Activated CD4-positive, alpha-beta T cell treated with anti-CD3 and anti-CD28 coated beads, Interleukin-2, amount 50 U/mL, for 16 hours (primary cell): ENCODE data around the gene GALNT10.
"Not testable (repeated sequence)": the region's sequence is repeated elsewhere in the genome, so short reads cannot be mapped to it uniquely, and the experiment has no call there.

ENCODE experiments used
- DNase-seq: peaks from one replicate; pipeline ENCODE4 v3.0.0-alpha.2; 2020

GALNT10 gene

DNA sequence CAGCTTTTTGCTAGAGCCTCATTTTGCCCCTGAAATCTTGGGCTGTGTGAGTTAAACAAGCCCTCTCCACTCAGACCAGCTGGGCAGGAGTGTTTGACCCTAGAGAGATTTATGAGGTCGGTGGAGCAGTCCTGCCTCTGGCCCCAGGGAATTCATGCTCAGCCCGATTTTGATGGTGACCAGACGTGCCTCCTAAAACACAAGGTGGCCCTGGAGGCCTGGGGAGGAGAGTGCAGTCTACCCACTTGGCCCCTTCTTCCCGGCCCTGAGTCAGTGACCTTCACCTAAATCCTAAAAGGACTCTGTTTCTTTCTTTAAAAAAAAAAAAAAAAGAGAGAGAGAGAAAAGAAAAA, 168.7 kb downstream of the GALNT10 start:
- no peak for DNase-seq

DNA sequence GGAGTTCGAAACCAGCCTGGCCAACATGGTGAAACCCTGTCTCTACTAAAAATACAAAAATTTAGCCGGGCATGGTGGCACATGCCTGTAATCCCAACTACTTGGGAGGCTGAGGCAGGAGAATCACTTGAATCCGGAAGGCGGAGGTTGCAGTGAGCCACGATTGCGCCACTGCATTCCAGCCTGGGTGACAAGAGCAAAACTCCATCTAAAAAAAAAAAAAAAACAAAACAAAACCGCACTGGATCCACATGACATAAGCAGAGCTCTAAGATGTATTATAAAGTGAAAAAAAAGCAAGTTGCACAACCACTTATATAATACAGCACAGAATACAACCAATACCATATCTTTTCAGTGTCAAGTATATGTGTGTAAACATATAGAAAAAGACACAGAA, 169.7 kb downstream of the GALNT10 start:
- DNase-seq: not testable (repeated sequence)

DNA sequence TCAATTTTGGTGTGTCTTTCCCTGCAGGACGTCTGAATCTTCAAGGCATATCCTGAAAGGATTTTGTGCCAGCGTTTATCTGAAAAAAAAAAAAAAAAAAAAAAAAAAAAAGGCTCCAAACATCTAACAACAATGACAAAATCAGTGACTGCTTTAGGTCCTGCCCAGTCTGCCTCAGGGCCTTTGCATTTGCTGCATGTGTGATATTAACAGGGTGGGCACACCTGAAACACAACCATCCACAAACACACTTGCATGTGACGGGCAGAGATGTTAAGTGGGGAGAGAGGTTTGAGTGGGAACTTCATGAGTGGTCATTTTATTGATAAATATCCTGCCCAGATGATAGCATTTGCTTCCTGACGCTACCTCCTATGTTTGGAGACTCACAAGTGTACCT, 172.9 kb downstream of the GALNT10 start:
- no peak for DNase-seq

DNA sequence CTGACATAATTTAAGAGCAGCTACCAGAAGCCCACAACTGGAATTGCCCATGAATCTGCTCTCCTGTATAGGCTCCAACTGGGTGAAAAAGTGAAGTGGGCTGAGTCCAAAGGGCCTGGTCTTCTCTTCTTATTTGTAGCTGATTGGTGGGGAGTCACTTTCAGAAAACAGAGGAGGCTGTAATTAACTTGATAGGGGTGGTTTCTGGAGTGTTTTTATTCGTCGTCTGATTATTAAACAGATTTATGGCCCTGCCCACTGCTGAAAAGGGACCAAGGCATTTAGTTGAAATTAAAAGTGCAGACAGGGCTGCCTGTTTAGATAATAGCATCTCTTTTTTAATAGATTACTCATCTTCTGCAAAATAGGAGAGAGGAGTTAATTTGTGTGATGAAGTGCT, 174.2 kb downstream of the GALNT10 start:
- DNase-seq: no peak

DNA sequence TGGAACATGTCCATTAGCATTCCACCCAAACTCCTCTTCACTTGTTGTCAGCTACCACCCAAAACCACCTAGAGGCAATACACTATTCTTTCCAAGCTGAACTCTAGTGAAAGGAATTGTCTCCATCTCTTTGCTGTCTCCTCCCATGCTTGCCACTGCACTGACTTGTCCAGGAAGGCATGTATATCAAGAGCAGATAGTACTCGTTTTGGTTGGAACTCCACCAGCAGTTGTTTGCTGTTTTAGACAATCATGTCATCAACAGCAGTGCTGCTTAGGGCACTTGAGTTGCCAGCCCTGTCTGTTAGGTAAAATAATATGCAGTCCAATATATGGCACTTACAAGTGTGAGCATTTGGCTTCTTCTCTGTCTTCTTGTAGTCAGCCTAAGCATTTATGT, 175.3 kb downstream of the GALNT10 start:
- DNase-seq: no peak

DNA sequence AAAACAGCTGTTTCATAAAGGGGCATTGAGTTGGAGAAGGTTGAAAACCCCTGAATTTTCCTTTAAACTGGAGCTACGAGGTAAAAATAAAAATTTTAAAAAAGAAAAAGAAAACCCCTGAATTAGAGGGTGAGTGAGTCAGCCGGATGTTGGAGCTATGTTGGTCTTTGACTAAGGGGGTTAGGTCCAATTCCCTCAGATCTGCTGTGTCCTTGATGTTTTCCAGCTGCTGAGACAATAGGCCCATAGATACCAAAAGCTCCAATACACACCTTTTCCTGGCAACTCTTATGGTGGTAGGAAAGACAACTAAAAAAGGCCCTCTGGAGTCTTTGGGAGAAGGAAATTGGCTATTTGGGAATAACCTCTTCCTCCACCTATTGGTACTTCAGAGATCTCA, 175.8 kb downstream of the GALNT10 start:
- no peak for DNase-seq

DNA sequence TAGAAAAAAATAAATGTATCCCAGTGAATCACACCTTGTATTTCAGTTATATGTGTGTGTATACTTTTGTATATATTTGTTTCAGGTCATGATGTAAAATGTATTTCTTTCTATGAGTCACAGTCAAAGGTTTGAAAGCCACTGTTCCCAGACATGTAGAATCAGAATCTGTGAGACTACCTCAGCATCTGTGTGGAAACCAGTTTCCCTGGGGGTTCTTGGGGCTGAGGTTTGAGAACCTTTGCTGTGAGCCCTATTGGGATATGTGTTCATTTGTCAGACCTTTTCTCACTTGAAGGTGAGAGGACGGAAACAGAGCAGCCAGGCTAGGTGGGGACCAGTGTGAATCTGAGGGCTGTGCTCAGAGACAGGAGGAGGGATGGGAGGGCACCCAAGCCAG, 176.6 kb downstream of the GALNT10 start:
- DNase-seq: peak; percentile 22

DNA sequence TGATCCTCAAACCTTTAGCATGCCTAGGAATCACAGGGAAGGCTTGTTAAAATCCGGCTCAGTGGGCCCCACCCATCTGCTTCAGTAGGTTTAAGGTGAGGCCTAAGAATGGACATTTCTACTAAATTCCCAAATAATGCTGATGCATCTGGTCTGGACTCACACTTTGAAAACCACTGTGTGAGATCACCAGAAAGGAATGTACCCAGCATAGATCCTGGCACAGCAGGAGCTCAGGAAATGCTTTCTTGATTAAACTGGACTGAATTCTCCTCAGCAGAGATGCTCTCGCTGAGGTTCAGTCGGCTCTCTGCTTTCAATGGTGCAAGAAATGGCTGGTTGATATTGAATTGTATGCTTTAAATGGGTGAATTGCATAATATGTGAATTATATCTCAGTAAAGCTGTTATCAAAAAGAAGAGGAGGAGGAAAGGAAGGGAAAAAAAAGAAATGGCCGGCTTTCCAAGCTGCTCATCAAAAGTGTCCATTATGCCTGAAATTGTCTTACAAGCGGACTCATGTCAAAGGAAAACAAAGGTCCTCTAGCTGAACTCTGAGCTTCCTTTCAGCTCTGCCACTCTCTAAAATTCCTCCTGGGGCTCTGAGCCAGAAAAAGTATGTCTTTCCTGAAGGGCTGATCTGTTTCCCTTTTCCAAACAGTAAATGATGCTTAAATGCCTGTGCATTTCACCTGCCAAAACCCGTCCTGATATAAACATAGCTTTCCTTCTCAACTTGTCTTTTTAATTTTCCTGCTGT, 177.7 kb downstream of the GALNT10 start:
- DNase-seq: no peak

DNA sequence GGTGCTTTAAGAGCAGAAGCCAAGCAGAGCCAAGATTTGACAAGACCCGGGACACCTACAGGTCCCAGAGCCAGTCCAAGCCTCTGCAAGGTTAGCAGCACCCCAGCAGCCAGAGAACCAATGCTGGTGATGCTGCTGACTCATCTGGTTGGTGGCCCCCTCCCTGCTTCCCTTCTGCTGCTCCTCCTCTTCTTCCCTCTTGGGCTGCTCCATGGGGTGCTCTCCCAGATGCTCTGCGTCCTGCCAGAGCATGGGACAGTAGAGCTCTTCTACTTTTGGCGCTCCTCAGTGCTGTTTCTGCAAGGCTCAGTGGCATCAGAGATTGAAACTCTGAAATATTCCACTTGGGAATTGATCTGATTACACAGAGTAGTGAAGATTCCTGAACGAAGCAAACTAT, 179.1 kb downstream of the GALNT10 start:
- no peak for DNase-seq

DNA sequence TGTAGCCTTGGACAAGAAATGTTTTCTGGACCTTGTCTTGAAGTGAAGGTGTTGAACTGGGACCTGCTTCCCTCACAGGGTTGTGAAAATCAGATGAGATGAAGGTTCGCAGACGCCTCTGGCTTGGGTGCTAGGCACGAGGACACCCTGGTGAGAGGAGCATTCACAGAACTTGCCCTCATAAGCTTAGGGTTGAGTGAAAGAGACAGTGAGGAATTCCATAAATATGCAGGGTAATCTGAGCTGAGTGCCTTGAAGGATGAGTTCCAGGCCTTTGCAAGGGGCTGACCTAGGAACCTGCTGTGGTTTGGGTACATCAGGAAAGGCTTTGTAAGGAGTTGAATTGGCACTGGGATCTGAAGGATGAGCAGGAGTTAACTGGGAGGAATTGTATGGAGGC, 179.6 kb downstream of the GALNT10 start:
- DNase-seq: no peak

DNA sequence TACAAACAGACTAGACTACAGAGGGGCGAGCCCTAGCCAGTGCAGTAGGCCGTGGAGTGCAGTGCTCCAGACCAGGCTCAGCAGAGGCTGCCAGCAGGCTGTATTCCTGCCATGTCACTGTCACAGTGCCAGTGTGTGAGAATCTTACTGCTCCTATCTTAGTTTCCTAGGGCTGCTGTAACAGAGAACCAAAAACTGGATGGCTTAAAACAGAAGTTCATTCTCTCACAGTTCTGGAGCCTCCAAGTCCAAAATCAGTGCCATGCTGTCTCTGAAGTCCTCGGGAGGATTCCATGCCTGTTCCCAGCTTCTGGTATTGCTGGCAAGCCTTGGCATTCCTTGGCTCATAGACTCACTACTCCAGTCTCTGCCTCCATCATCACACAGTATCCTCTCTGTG, 180.3 kb downstream of the GALNT10 start:
- DNase-seq: no peak

DNA sequence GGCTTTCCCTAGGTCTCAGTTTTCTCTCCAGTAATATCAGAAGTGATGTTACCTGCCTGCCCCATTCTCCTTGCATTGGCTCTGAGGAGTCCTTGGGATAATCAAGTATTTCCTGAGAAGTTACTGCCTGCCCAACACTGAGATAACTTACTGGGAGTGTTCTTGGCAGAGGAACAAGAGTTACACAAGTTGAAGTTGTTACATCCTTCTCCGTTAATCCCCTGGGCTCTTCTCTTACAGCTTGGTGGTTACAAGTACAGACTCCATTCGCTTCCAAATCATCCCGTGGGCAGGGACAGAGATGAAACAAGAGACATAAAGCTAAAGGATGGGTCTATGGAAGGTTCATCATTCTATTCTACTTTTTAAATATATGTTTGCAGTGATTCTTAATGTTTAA, 181.2 kb downstream of the GALNT10 start:
- DNase-seq: no peak

DNA sequence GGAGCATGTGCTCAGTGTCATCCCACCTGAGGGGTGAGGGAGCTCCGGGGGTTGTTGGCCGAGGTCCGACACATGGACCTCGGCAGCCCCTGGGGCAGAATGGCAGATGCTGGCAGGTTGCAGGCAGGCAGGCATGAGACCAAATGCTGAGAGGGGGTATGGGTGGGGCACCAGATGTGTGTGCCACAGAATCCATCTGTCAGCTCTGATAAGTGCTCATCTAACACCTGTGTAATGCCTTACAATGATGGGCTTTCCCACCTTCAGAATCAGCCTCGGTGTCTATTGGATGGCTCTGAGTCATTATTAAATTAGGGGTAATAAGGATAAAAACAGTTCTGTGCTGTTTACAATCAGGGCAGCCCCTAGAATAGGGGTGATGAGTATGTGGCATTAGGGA, 182.1 kb downstream of the GALNT10 start:
- DNase-seq: no peak

DNA sequence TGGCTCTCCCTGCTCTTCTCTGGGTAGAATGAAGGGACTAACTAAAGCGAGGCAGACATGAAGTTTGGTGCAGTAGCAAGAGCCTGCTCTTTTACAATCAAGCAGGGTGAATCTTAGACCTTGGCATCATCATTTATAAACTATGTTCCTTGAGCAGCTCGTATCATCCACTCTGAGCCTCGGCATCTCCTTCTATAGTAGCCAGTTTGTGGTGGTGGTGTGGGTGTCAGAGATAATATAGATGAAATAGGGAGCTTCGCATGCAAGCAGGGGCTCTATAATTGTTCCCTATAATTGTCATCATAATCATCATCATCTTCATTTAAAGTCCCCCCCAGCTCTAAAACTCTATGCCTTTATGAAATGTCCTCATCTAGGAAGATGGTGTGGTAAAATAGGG, 182.8 kb downstream of the GALNT10 start:
- no peak for DNase-seq

DNA sequence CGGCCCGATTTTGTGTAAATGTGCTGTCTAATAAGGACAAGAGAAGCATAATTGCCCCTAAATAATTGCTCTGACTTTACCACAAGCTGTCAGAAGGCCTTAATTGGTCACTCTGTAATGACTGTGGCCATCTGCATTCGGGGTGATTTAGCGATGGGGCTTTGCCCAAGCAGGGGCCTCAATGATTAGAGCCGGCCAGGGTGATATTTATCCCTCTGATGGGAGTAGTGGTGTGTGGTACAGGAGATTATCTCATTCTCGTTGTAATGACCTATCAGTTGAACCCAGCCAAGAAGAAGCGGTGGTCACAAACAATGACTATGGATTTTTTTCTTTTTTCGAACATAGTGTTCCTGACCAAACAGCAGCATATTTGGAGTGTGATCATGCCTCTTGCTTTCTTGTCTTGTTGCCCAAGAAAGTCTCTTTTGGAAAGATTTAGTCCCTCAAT, 183.2 kb downstream of the GALNT10 start:
- no peak for DNase-seq

DNA sequence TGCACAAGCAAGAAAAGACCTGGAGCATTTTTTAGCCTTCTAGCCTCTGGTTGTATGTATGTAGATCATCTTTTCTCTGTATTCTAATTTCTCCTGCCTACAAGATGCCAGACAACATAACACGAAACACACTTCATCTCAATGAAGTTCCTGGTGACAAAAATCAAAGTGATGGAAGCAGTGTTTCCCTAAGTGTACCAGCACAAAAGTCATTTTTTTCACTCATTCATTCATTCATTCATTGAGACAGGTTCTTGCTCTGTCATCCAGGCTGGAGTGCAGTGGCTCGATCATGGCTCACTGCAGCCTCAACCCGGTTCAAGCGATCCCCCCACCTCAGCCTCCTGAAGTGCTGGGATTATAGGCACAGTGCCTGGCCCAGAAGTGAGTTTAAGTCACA, 183.7 kb downstream of the GALNT10 start:
- no peak for DNase-seq

DNA sequence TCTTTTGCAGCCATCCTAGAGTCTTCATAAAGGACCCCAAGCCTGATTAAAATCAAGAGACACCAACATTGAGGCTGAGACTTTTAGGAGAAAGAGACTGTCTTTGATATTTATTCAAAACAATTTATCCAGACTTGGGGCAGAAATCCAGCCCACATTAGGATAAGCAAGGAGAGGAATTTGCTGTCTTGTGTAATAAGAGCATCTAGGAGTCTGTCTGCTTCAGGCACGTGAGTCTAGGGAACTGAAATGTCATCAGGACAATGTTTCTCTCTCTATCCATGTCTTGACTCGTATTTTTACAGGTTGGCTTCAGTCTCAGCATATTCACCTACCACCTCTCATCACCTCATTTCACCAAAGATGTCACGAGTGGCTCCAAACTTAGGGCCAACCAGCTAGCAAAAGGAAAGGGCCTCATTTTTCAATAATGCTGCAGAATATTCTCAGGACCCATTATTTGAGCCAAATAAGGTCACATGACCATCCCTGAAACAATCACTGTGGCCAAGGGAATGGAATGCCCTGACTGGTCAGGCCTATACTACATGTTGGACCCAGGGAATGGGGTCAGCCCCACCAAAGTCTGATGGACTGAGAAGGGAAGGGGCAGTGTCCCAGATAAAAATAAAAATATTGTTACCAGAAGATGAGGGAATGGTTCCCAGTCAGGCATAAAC, 184.9 kb downstream of the GALNT10 start:
- no peak for DNase-seq

DNA sequence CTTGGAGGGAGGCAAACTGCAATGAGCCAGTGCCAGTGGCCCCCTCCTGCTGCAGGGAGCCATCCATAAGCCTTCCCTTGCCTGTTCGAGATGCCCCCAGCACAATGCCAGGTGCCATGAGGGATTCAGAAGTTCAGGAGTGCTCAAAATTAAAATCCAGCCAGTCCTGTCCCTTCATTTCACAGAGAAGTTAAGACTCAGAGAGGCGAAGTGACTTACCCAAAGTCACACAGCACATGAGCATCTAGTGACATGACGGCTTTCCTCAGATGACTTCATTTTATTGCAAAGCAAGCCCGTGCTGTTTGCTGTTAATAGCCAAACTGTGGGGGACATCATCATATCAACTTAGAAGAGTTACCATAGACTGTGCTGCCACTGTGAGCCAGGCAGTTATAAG, 185.9 kb downstream of the GALNT10 start:
- no peak for DNase-seq

DNA sequence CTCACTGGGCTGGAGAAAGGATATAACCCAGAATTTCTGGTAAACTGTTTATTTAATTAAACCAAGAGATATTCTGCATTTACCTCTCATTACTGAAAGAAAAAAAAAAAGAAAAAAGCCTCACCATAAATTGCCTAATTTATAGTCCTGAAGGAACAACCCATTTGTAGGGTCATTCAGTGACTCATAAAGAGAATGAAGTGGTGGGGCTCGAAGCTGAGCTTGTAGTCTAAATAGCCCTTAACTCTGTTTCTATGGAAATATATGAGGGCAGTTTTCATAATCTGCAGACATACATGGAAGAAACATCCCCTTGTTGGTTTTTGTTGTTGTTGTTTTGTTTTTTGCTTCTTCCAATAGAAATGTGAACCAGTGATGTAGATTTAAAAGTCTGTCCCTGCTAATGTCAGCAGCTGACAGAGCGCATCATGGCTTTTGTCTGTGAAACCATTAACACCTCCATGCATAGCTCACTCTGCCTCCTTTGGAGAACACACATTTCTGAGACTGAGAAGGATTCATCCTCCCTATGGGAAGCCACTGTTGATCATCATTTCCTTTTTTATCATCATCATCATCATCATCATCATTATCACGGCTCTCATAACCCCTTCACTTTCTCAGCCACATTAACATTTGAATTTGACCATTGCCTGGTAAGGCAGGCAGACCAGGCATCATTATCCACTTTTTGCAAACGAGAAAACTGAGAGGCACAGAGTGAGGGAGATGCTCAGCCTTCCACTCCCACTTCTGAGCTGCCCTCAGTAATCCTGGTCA, 187.4 kb downstream of the GALNT10 start:
- no peak for DNase-seq

DNA sequence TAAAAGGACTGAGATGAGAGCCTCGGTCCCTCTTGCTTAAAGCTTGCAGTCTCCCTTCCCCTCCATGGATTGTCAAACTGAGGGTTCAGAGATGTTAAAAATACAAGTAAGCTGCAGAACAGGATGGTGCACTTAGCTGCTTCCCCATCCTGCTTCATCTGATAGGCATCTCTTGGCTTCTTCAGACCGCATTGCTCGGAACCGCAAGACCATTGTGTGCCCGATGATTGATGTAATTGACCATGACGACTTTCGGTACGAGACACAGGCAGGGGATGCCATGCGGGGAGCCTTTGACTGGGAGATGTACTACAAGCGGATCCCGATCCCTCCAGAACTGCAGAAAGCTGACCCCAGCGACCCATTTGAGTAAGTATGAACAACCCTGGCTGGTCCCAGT, 189.7 kb downstream of the GALNT10 start:
- DNase-seq: no peak

DNA sequence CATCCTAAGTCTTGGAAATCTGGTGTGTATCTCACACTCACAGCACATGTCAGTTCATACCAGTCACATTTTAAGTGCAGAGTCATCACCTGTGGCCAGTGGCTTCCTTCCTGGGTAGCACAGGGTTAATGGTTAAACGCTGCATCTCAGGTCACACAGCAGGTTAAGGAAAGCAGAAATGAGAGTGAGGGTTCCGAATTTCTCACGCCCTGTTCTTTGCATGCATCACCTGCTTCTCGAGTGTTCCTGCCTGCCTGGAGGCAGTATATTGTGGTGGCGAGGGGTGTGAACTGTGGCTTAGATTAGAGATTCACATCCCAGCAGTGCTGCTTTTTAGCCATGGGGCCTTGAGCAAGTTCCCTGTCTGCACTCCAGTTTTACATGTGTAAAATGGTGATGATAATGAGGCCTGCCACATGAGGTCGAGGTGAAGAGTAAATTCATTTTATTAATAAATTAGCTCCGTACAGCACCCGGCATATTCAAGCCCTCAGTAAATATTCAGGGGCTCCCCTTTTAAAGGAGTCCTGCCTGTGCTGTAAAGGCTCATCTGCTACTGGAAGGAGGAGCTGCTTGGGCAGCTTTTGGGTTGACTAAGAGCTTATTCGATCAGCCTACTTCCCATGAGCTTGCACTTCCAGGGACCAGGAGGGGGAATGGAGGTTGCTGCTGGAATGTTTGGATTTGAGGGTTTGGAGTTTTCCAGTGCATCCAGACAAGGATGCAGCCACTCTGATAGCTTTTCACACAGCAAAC, 194.1 kb downstream of the GALNT10 start:
- peak; percentile 48 for DNase-seq

DNA sequence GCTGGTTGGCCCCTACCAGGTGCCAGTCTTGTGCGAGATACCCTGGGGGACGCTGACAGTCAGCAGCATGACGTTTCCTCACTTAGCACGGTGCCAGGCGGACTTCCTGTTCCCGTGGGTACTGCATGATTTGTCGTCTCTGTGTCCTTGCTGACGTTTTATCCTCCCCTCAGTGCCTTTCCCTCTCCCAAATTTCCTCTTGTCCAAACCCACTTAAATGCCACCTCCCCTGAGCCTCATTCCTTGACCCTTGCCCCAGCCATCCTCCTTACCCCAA, 194.6 kb downstream of the GALNT10 start:
- DNase-seq: no peak

DNA sequence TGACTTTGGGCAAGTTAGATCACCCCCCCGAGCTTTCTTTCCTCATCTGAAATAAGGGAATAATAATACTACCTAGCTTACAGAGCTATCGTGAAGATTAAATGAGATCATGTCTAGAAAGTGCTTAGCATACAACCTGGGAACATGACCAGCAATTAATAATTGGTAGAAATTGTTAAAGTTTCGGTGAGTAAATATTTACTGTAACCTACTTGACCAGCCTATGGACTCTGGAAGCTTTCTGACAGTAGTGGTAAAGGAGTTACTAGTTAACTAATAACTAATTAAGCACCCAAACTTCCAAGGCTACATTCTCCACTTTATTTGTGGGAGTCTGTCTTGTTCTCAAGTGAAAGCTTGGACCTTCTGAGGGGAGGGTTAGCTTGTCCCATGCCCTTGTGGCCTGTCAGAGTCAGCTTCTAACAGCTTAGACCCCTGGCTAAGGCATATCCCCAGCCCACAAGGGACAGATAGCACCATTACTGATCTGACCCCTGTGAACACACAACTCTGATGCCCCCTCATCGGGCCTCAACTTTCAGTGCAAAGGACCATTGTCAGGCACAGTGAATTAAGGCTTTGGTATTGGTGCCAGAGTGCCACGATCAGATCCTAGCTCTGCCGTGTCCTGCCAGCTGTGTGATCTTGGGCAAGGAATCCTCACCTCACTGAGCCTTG, 196.6 kb downstream of the GALNT10 start:
- DNase-seq: no peak
